Left renal pelvis (tissue), 4 donors: ENCODE results near the gene TYROBP. TPM values are rescaled to one million over a fixed set of nuclear protein-coding genes. Genes with fewer than 3 reads are reported as not detected.
"Not testable (repeated sequence)": the region's sequence is repeated elsewhere in the genome, so short reads cannot be mapped to it uniquely, and the experiment has no call there.

ENCODE experiments used
- DNase-seq, 4 donors: peaks; one replicate each; pipeline ENCODE4 v3.0.0-alpha.2; 2013; ENCODE audit warnings: low read depth in 4 of 4, low spot score in 3 of 4
- polyA plus RNA-seq, 4 donors: library from polyadenylated mRNA; unstranded; fragments of 120-200 nt; gene quantifications; one replicate each; pipeline ENCODE4 v1.2.1, GENCODE V29; 2013; ENCODE audit not compliant: insufficient read length in 4 of 4

Gene TYROBP
- polyA plus RNA-seq, 4 donors = 8.1 to 26.7 (median 12.8) TPM

GRCh38 chr19:35879068-35879467, 29.0 kb downstream of the TYROBP start:
- DNase-seq = no peak

GRCh38 chr19:35874392-35874930, 33.6 kb downstream of the TYROBP start:
- DNase-seq = no peak

GRCh38 chr19:35872180-35872579, 35.9 kb downstream of the TYROBP start:
- DNase-seq = no peak

- no peak for DNase-seq
Observed at GRCh38 chr19:35871611-35872010, 36.5 kb downstream of the TYROBP start.

- DNase-seq = no peak
Observed at GRCh38 chr19:35870798-35871197, 37.3 kb downstream of the TYROBP start.

- not testable (repeated sequence) for DNase-seq
Observed at GRCh38 chr19:35870124-35870736, 37.9 kb downstream of the TYROBP start.

- no peak for DNase-seq
Observed at GRCh38 chr19:35869327-35870123, 38.6 kb downstream of the TYROBP start.

GRCh38 chr19:35868823-35869326, 39.2 kb downstream of the TYROBP start:
- no peak for DNase-seq

- no peak for DNase-seq
Observed at GRCh38 chr19:35868172-35868822, 39.8 kb downstream of the TYROBP start, which contains the start of gene APLP1. APLP1 (plus strand) TSS chr19:35868574; CDS start chr19:35868637, 63 bp downstream.

GRCh38 chr19:35863018-35863417, 45.1 kb downstream of the TYROBP start:
- no peak for DNase-seq

GRCh38 chr19:35862528-35862927, 45.6 kb downstream of the TYROBP start:
- no peak for DNase-seq

GRCh38 chr19:35861640-35862160, 46.4 kb downstream of the TYROBP start:
- DNase-seq = no peak

- DNase-seq = no peak
Observed at GRCh38 chr19:35860818-35861639, 47.1 kb downstream of the TYROBP start.

- DNase-seq = no peak
Observed at GRCh38 chr19:35860436-35860817, 47.7 kb downstream of the TYROBP start.

GRCh38 chr19:35859414-35859813, 48.7 kb downstream of the TYROBP start:
- no peak for DNase-seq

- no peak for DNase-seq
Observed at GRCh38 chr19:35858311-35858710, 49.8 kb downstream of the TYROBP start.

- no peak for DNase-seq
Observed at GRCh38 chr19:35856546-35857149, 51.4 kb downstream of the TYROBP start, which contains the start of gene KIRREL2. KIRREL2 (plus strand) TSS chr19:35856911; CDS start chr19:35857120, 209 bp downstream.
